HUES6 (cell line): ENCODE measurements around the gene SIPA1L3.
A peak's percentile ranks its signal among the peaks of the same experiment; 100 is the strongest.

Source experiments
- H3K27ac ChIP-seq: 2 replicates; pipeline ENCODE4 v1.7.0; 2013; ENCODE audit warnings: low read depth, mild to moderate bottlenecking, low read length, inconsistent platforms
- H3K27me3 ChIP-seq: 2 replicates; pipeline ENCODE4 v1.6.1; 2013; ENCODE audit warnings: low read length; ENCODE audit not compliant: control insufficient read depth, insufficient read depth
- H3K36me3 ChIP-seq: 2 replicates; pipeline ENCODE4 v1.6.1; 2013; ENCODE audit warnings: low read length; ENCODE audit not compliant: control insufficient read depth, insufficient read depth
- H3K4me1 ChIP-seq: 2 replicates; pipeline ENCODE4 v1.6.1; 2013; ENCODE audit warnings: low read length; ENCODE audit not compliant: control insufficient read depth, insufficient read depth
- H3K4me3 ChIP-seq: 2 replicates; pipeline ENCODE4 v1.5.1; 2013; ENCODE audit warnings: low read depth, low read length
- H3K9ac ChIP-seq: one replicate; pipeline ENCODE4 v1.6.1; 2013; ENCODE audit warnings: mild to moderate bottlenecking, low read length
- H3K9me3 ChIP-seq: 2 replicates; pipeline ENCODE4 v1.6.1; 2013; ENCODE audit warnings: low read depth, low read length; ENCODE audit not compliant: control insufficient read depth, insufficient read depth

Gene SIPA1L3

DNA sequence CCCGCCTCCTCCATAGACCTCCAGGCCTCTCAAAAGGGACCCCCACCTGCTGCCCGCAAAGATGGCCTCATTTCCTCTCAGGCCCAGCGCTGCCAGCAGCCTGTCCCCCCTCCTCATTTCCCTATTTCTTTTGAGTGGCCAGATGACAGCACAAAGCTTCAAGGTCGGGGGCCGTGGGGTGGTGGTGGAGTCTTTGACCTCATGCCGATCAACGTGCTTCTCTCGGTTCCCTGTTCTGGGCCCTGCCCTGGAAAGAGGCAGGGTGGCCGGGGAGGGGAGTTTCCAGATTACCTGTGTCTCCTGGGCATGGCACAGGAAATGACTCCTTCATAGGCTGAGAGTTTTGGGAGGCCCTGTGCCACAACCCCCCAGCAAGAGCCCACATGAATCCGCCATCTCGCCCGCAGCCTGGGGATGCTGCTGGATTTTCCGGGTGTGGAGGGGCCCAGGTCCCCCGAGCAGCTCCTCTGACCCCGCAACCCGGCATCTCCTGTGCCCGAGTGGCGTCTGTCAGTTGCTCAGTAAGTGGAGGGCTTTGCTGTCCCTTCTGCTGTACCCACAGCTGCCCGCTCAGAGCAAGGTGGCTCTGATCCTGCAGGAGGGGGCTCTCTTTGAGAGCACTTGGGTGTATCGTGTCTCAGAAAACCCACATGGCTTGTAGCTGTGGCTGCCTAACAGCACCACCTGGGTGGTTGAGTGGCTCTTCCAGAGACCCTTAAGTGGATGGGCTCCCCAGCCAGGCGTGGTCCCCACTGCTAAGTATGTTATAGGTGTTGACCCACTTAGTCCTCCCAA lies 139.4 kb downstream of the SIPA1L3 start:
- Histone ChIP-seq H3K4me3 (no peak overlapping the region), H3K27ac (no peak overlapping the region), H3K36me3 (no peaks in the 10 kb centered on the region), H3K9ac (no peak overlapping the region), H3K9me3 (no peaks in the 10 kb centered on the region), H3K4me1 (peaks cover 43% of the 10 kb centered on the region), H3K27me3 (no peaks in the 10 kb centered on the region)

DNA sequence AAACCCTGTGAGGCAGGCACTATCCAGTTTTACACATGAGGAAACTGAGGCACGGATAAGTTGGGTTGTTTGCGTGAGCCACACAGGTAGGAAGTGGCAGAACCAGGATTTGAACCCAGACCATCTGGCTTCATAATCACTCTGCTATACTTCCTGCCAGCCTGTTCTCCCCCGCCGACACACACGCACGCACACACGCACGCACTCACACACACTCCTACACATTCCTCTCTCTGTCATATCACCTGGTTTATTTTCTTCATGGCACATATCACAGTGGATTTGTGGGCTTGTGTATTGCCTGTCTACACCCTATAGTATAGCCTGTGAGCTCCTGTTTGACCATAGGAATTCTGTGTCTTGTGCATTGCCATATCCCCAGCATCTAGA lies 140.0 kb downstream of the SIPA1L3 start:
- no peaks in the 10 kb centered on the region for H3K36me3 ChIP-seq
- H3K9ac ChIP-seq = no peak overlapping the region
- no peak overlapping the region for H3K4me3 ChIP-seq
- no peak overlapping the region for H3K27ac ChIP-seq
- 0 out of 2 replicates have a peak, but pooled peaks cover 4% of the 10 kb centered on the region for H3K9me3 ChIP-seq
- H3K27me3 ChIP-seq = no peaks in the 10 kb centered on the region
- H3K4me1 ChIP-seq = peaks cover 43% of the 10 kb centered on the region

DNA sequence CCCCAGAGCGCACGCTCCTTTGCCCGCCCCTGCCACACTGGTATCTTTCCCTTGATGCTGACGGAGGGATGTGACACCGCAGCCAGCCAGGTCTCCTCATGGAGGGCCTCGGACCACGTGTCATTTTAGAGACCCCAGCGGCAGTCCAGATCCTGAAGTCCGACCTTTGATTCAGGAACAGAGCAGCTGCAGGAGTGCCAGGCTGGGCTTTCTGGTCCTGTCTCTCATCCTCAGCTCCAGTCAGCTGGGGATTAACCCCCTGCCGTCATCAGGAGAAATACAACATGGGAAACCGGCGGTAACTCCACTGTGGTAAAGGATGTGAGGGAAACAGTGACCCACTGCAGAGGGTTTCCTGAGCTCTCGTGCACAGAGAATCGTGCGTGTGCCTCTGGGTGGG lies 140.6 kb downstream of the SIPA1L3 start:
- Histone ChIP-seq H3K27me3 (no peaks in the 10 kb centered on the region), H3K9ac (no peak overlapping the region), H3K4me3 (no peak overlapping the region), H3K27ac (no peak overlapping the region), H3K4me1 (peaks cover 43% of the 10 kb centered on the region), H3K9me3 (0 out of 2 replicates have a peak, but pooled peaks cover 4% of the 10 kb centered on the region), H3K36me3 (no peaks in the 10 kb centered on the region)

DNA sequence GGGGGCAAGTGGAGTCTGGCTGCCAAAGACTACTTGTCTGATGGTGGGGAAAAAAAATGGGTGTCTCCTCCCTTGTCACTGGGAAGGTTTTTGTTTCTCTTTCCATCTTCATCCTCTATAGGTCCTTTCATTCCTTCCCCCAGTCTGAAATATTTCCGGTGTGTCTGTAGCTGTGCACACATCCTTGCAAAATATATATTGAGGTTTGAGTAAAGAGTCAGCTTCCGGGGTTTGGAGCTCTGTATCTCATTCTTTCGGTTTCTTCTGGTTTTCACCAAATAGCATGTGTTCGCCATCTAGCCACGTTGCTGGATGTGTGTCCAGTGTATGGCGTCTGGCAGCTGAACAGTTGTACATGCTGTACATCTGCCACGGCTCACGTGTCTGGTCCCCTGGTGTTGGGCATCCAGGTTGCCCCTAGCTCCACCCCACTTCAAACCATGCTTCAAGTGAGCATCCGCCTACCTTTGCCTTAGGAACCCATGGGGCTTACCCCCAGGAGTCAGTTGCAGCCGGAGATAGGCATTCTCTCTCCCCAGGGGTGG lies 142.2 kb downstream of the SIPA1L3 start:
- Histone ChIP-seq H3K4me3 (no peak overlapping the region), H3K4me1 (peaks cover 33% of the 10 kb centered on the region), H3K27ac (no peak overlapping the region), H3K36me3 (no peaks in the 10 kb centered on the region), H3K9me3 (0 out of 2 replicates have a peak, but pooled peaks cover 4% of the 10 kb centered on the region), H3K9ac (no peak overlapping the region), H3K27me3 (no peaks in the 10 kb centered on the region)

DNA sequence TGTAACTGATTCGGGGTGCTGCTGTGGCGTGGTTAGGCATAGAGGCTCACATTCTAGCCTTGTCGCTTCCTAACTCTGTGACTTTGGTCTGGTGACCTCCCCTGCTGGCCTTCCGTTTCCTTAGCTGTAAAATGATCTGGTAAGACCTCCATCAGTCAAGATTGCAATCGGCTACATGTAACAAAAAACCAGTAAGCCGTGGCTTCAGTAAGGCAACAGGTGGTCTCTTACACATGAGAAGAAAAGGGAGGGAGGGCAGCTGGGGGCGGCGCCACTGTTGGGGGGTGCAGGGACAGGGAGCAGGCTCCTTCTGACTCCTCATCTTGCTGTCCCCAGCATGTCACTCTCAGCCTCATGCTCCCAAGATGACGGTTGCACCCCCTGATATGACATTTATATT lies 148.0 kb downstream of the SIPA1L3 start:
- Histone ChIP-seq H3K9ac (no peak overlapping the region), H3K4me1 (peaks cover 29% of the 10 kb centered on the region), H3K27ac (no peak overlapping the region)

DNA sequence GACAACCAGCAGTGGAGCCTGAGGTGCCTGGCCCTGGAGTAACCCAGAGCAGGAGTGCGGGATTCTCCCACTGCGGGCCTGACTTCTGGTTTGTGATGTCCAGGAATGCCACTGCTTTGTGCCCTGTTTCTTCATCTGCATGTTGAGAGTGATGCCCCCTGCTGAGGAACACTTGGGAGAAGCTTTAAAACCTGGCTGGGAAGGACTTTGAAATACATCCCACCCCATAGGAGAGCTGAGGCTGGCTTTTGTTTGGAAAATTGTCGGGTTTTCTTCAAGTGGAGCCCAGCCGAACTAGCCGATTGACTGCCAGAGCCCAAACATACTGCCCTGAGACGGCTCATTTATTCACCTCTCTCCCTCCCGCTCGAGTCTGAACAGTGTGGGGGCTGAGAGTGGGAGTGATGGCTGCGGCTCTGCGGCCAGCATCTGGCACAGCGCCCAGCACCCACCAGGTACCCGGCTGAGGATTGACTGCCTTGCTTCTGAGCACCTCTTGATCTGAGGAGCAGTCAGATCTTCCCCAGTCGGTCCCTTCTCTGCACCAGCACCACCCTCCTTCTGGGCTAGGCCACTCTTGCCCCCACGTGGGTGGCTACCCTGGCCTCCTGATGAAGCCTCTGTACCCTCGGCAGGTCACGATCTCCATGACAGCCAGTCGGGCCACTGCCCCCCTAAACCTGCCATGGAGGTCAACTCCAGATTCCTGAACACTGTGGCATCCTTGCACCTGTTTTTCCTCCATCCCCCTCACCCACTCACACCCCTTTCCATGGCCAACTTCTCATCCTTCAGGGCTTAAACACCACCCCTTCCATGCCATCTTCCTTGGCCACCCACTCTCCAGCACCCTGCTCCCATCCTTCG lies 148.9 kb downstream of the SIPA1L3 start:
- Histone ChIP-seq H3K9me3 (0 out of 2 replicates have a peak, but pooled peaks cover 4% of the 10 kb centered on the region), H3K27me3 (no peaks in the 10 kb centered on the region), H3K9ac (peak overlapping the region; percentile 21), H3K4me3 (no peak overlapping the region), H3K36me3 (no peaks in the 10 kb centered on the region), H3K4me1 (peaks cover 29% of the 10 kb centered on the region), H3K27ac (peak overlapping the region; percentile 18; the same call in 1 of the 2 replicates)

More for the DNA sequence above, 148.0 kb downstream of the SIPA1L3 start:
- Histone ChIP-seq H3K36me3 (no peaks in the 10 kb centered on the region), H3K4me3 (no peak overlapping the region), H3K9me3 (0 out of 2 replicates have a peak, but pooled peaks cover 4% of the 10 kb centered on the region), H3K27me3 (no peaks in the 10 kb centered on the region)

DNA sequence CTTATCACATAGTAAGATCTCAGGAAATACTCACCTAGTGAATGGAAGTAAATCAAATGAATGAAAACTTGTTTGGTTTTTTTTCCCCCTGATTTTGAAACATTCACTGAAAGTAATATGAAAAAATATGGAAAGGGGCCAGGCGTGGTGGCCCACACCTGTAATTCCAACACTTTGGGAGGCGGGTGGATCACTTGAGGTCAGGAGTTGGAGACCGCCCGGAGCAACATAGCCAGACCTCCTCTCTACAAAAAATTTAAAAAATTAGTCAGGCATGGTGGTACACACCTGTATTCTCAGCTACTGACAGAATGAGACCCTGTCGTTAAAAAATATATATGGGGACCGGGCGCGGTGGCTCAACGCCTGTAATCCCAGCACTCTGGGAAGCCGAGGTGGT lies 149.6 kb downstream of the SIPA1L3 start:
- Histone ChIP-seq H3K36me3 (no peaks in the 10 kb centered on the region), H3K27me3 (no peaks in the 10 kb centered on the region), H3K27ac (no peak overlapping the region), H3K4me1 (peaks cover 29% of the 10 kb centered on the region), H3K9ac (no peak overlapping the region), H3K4me3 (no peak overlapping the region), H3K9me3 (0 out of 2 replicates have a peak, but pooled peaks cover 4% of the 10 kb centered on the region)

DNA sequence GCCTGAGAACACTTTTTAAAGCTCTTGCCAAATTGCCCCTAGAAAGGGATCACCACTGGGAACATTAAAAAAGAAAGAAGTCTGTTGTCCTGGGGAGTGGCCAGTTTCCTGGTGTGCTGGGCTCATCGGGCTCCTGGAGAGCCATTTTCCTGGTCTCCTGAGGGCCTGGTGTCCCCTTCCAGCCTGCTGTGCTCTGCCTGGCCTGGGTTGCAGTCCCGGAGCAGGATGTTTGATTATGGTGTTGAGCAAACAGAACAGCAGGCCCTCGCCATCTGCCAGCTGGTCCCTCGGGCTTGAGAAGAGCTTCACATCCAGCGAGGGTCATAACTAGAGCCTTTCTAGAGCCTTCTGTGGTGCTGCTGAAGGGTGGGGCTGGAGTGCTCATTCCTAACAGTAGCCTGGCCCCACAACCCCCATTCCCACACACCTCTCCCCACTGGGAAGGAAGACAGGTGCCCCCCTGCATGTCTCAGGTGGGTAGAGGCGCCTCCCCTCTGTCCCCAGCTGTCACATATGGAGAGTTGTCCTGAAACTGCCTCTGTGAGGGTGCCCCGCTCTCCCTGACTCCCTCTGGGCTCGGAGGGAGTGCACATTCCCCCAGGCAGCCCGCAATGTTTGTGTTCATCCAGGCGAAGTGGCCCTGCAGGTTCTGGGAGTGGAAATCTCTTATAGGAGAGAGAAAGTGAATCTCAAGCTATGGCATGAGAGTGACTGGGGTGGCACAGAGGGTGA lies 151.1 kb downstream of the SIPA1L3 start:
- no peaks in the 10 kb centered on the region for H3K36me3 ChIP-seq
- peaks cover 33% of the 10 kb centered on the region for H3K4me1 ChIP-seq
- no peak overlapping the region; the same call in 1 of the 2 replicates for H3K27ac ChIP-seq
- H3K9ac ChIP-seq = no peak overlapping the region
- no peaks in the 10 kb centered on the region for H3K27me3 ChIP-seq
- no peaks in the 10 kb centered on the region for H3K9me3 ChIP-seq
- no peak overlapping the region for H3K4me3 ChIP-seq

DNA sequence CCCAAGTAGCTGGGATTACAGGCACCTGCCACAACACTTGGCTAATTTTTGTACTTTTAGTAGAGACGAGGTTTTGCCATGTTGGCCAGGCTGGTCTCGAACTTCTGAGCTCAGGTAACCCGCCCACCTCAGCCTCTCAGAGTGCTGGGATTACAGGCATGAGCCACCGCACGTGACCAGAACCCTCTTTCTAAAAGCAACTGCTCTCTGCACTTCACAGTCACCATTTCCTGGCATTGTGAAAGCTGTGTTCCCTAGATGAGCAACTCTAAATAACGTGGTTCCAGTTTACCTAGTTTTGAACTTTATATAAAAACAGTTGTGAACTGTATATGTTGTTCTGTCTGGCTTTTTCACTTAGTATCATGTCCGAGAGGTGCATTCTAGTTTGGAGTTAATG lies 152.9 kb downstream of the SIPA1L3 start:
- H3K9ac ChIP-seq = no peak overlapping the region
- no peaks in the 10 kb centered on the region for H3K27me3 ChIP-seq
- H3K4me1 ChIP-seq = peaks cover 29% of the 10 kb centered on the region
- no peaks in the 10 kb centered on the region for H3K9me3 ChIP-seq
- no peak overlapping the region for H3K27ac ChIP-seq
- H3K36me3 ChIP-seq = no peaks in the 10 kb centered on the region
- no peak overlapping the region for H3K4me3 ChIP-seq

DNA sequence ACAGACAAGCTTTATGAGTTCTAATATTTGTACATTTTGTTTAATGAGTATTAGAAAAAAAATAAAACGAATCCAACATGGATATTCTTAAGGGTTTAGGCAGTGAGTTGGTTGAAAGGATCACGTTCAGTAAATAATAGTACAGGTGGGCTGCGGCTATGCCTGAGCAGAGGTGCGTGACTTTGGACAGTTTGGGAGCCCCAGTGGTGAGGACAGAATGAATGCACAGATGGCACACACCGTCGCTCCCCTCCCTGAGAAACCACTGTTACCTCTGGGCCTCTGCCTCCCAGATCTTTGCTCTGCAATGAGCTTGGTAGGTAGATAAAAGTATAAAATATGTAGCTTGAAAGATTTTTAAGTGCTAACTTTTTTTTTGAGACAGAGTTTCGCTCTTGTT lies 153.3 kb downstream of the SIPA1L3 start:
- no peak overlapping the region for H3K4me3 ChIP-seq
- no peaks in the 10 kb centered on the region for H3K36me3 ChIP-seq
- H3K9me3 ChIP-seq = no peaks in the 10 kb centered on the region
- H3K9ac ChIP-seq = no peak overlapping the region
- no peak overlapping the region for H3K27ac ChIP-seq
- peaks cover 25% of the 10 kb centered on the region for H3K4me1 ChIP-seq
- no peaks in the 10 kb centered on the region for H3K27me3 ChIP-seq
